ENCODE data around the gene YWHAQ. TPM values are rescaled to one million over a fixed set of nuclear protein-coding genes. Genes with fewer than 3 reads are reported as not detected.

YWHAQ gene
- total and polyA plus RNA-seq, 5 donors from 2014 or later: 160 to 359 (median 279) TPM

DNA sequence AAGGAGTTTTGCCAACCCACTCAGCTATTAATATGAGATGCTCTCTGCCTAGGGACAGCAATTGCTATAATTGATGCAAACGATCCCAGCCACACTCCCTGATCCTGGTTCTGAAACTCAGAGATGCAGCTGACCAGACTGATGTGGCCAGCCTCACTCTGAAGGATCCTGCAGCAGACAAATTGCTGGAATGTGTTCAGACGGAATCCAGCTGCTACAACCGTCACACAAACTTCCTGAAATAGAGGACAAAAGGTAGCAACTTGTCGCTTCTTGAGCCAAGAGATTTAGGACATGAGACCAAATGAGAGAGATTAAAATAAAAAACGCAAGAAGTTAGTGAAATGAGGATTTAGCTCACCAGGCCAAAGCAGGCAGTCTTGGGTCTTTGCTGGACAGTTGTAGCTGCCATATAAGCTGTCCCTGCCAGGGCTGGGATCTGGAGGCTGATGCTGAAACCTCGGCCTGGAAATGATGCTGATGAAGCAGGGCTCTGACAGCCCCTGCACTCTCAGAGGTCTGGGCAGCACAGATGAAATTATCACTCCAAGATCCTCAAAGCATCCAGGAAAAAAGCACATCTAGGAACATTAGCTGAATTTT, 8.3 kb upstream of the YWHAQ start:
- Mint-ChIP-seq H3K4me1 (peaks cover 0 to 10% (median 7%) of the 10 kb centered on the region in 4 donors), H3K27me3 (no peaks in the 10 kb centered on the region), H3K27ac (no peak overlapping the region), H3K9me3 (no peaks in the 10 kb centered on the region), H3K36me3 (no peaks in the 10 kb centered on the region), H3K4me3 (no peak overlapping the region)
- no peak for ATAC-seq (ENCODE audit: low read depth in 2 of 2)
- H3K36me3 ChIP-seq (ENCODE audit: control insufficient read depth, insufficient read depth, low read length): no peaks in the 10 kb centered on the region
- no peaks in the 10 kb centered on the region for H3K27me3 ChIP-seq (ENCODE audit: control insufficient read depth, insufficient read depth, low read length)
- H3K4me1 ChIP-seq (ENCODE audit: control insufficient read depth, insufficient read depth, low read length, poor library complexity, severe bottlenecking): peaks cover 8% of the 10 kb centered on the region
- no peak overlapping the region for H3K27ac ChIP-seq (ENCODE audit: insufficient read depth, low read length, poor library complexity, severe bottlenecking)
- H3K4me3 ChIP-seq (ENCODE audit: low read depth, low read length): no peak overlapping the region
- no peaks in the 10 kb centered on the region for H3K9me3 ChIP-seq (ENCODE audit: control insufficient read depth in 2 of 2, low read length in 2 of 2)
- DNase-seq: no peak

DNA sequence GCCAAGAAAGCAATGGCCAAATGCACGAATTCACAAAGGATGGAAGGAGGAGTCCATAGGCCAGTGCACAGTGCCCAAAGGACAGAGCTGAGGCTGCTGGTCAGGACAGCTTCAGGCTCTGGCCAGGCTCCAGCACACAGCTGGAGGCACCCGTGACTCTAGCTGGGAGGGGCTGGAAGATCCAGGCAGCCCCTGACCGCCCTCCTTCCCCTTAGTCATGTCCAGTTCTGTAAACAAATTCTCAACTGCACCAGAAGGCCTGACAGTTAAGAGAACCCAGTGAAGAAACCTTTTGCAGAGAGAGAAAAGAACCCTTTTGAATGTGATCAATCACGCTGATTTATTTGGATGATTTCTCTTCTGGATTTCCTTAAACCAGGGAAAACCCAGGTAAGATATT, 7.7 kb upstream of the YWHAQ start:
- no peaks in the 10 kb centered on the region for H3K36me3 ChIP-seq (ENCODE audit: control insufficient read depth, insufficient read depth, low read length)
- H3K36me3 Mint-ChIP-seq: no peaks in the 10 kb centered on the region
- ATAC-seq (ENCODE audit: low read depth in 2 of 2): no peak
- H3K27me3 Mint-ChIP-seq: no peaks in the 10 kb centered on the region
- H3K4me3 ChIP-seq (ENCODE audit: low read depth, low read length): no peak overlapping the region
- H3K4me1 ChIP-seq (ENCODE audit: control insufficient read depth, insufficient read depth, low read length, poor library complexity, severe bottlenecking): peaks cover 8% of the 10 kb centered on the region
- H3K4me3 Mint-ChIP-seq: no peak overlapping the region
- H3K4me1 Mint-ChIP-seq: peaks cover 0 to 10% (median 7%) of the 10 kb centered on the region in 4 donors
- no peak for DNase-seq
- H3K27ac Mint-ChIP-seq: no peak overlapping the region
- H3K9me3 Mint-ChIP-seq: no peaks in the 10 kb centered on the region
- H3K27me3 ChIP-seq (ENCODE audit: control insufficient read depth, insufficient read depth, low read length): no peaks in the 10 kb centered on the region
- no peak overlapping the region for H3K27ac ChIP-seq (ENCODE audit: insufficient read depth, low read length, poor library complexity, severe bottlenecking)
- H3K9me3 ChIP-seq (ENCODE audit: control insufficient read depth in 2 of 2, low read length in 2 of 2): no peaks in the 10 kb centered on the region

- DNase-seq (no peak), ATAC-seq (ENCODE audit: low read depth in 2 of 2) (no peak)
- Histone ChIP-seq H3K4me1 (ENCODE audit: control insufficient read depth, insufficient read depth, low read length, poor library complexity, severe bottlenecking) (peaks cover 8% of the 10 kb centered on the region), H3K4me3 (ENCODE audit: low read depth, low read length) (no peak overlapping the region), H3K27me3 (ENCODE audit: control insufficient read depth, insufficient read depth, low read length) (no peaks in the 10 kb centered on the region), H3K36me3 (ENCODE audit: control insufficient read depth, insufficient read depth, low read length) (no peaks in the 10 kb centered on the region), H3K9me3 (ENCODE audit: control insufficient read depth in 2 of 2, low read length in 2 of 2) (no peaks in the 10 kb centered on the region), H3K27ac (ENCODE audit: insufficient read depth, low read length, poor library complexity, severe bottlenecking) (no peak overlapping the region)
- no peaks in the 10 kb centered on the region for H3K27me3 Mint-ChIP-seq
- no peaks in the 10 kb centered on the region for H3K36me3 Mint-ChIP-seq
- no peak overlapping the region for H3K4me3 Mint-ChIP-seq
- no peaks in the 10 kb centered on the region for H3K9me3 Mint-ChIP-seq
- peak overlapping the region in 1 of 3 donors; percentile 21 for H3K27ac Mint-ChIP-seq
- H3K4me1 Mint-ChIP-seq: peaks cover 0 to 10% (median 7%) of the 10 kb centered on the region in 4 donors
These were observed 6.5 kb upstream of the YWHAQ start for GRCh38 chr2:9637330-9637729.

DNA sequence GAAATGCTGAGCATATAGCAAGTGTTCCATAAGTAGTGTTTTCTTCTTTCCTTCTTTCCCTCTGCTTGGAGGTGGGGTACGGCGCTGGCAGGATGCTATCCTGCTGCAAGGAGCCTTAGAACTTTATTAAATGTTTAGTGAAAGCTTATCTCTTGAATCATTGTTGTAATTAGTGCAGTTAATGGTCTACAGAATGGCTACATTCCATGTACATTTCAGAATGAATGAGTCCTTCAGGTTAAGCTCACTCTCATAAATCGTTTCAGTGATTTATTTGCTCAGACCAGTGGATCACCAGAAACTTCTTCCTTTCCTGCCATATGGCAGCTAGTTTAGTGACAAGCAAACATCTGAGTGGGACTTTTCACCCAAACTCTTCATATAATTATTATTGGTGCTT, 3.3 kb upstream of the YWHAQ start:
- H3K27ac ChIP-seq (ENCODE audit: insufficient read depth, low read length, poor library complexity, severe bottlenecking): no peak overlapping the region
- Mint-ChIP-seq H3K27ac (no peak overlapping the region), H3K9me3 (no peaks in the 10 kb centered on the region), H3K4me3 (peak overlapping the region in 1 of 4 donors; percentile 55), H3K36me3 (no peaks in the 10 kb centered on the region), H3K27me3 (no peaks in the 10 kb centered on the region), H3K4me1 (peaks cover 0 to 24% (median 11%) of the 10 kb centered on the region in 4 donors)
- H3K4me1 ChIP-seq (ENCODE audit: control insufficient read depth, insufficient read depth, low read length, poor library complexity, severe bottlenecking): peaks cover 17% of the 10 kb centered on the region
- H3K9me3 ChIP-seq (ENCODE audit: control insufficient read depth in 2 of 2, low read length in 2 of 2): no peaks in the 10 kb centered on the region
- no peaks in the 10 kb centered on the region for H3K27me3 ChIP-seq (ENCODE audit: control insufficient read depth, insufficient read depth, low read length)
- H3K4me3 ChIP-seq (ENCODE audit: low read depth, low read length): no peak overlapping the region
- H3K36me3 ChIP-seq (ENCODE audit: control insufficient read depth, insufficient read depth, low read length): no peaks in the 10 kb centered on the region
- ATAC-seq (ENCODE audit: low read depth in 2 of 2) (no peak), DNase-seq (no peak)

DNA sequence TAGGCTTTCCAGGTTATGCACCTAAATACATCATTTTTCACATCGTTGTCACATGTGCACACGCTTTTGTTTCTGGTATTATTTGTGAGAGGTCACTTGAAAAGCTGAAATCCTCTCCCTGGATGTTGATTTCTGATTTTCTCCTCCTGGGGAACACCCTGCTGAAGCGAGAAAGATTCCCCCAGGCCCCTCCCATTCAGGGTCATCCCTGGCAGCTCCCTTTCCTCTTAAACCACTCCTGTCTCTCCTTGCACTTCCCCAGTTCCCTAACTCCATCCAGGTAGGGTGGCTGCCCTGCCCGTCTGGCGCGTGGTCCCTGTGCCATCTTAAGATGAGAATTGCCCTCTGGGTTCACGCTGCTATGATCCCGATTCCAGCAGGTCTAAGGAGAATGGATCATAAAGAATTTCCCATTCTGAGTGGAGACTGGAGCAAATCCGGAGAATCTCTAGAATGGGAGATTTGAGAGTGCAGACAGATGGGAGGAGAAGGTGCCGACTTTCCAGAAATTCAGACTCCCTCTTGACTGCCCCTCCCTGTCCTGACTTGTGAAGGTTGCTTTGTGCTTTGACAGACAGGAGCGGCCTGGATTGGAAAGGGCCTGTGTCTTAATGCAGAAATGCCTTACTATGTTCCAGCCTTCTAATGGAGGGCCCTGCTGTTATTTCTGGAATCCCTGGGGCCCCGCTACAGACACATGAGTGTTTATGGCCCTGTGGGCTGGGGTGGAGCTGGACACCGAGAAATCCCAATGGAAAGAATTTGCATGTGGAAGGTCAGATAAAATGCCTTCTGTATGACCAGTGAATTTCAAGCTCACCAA, 1.3 kb upstream of the YWHAQ start:
- peak overlapping the region; percentile 91 to 95 (median 95) for H3K27ac Mint-ChIP-seq
- peak overlapping the region; percentile 70 to 98 (median 91) for H3K4me3 Mint-ChIP-seq
- peak overlapping the region; percentile 91 for H3K27ac ChIP-seq (ENCODE audit: insufficient read depth, low read length, poor library complexity, severe bottlenecking)
- no peak overlapping the region for H3K4me3 ChIP-seq (ENCODE audit: low read depth, low read length)
- peaks cover 14% of the 10 kb centered on the region for H3K36me3 Mint-ChIP-seq
- ATAC-seq (ENCODE audit: low read depth in 2 of 2): no peak
- H3K27me3 Mint-ChIP-seq: no peaks in the 10 kb centered on the region
- peaks cover 6% of the 10 kb centered on the region for H3K36me3 ChIP-seq (ENCODE audit: control insufficient read depth, insufficient read depth, low read length)
- no peaks in the 10 kb centered on the region for H3K27me3 ChIP-seq (ENCODE audit: control insufficient read depth, insufficient read depth, low read length)
- peaks cover 36% of the 10 kb centered on the region for H3K4me1 ChIP-seq (ENCODE audit: control insufficient read depth, insufficient read depth, low read length, poor library complexity, severe bottlenecking)
- peaks cover 14 to 44% (median 29%) of the 10 kb centered on the region in 4 donors for H3K4me1 Mint-ChIP-seq
- DNase-seq: no peak
- H3K9me3 Mint-ChIP-seq: no peaks in the 10 kb centered on the region
- no peaks in the 10 kb centered on the region for H3K9me3 ChIP-seq (ENCODE audit: control insufficient read depth in 2 of 2, low read length in 2 of 2)

- H3K36me3 ChIP-seq (ENCODE audit: control insufficient read depth, insufficient read depth, low read length): peaks cover 7% of the 10 kb centered on the region
- Mint-ChIP-seq H3K27me3 (no peaks in the 10 kb centered on the region), H3K9me3 (no peaks in the 10 kb centered on the region), H3K36me3 (peaks cover 15% of the 10 kb centered on the region), H3K27ac (peak overlapping the region; percentile 91 to 95 (median 95)), H3K4me1 (peaks cover 19 to 50% (median 35%) of the 10 kb centered on the region in 4 donors), H3K4me3 (peak overlapping the region; percentile 86 to 98 (median 94))
- ATAC-seq (ENCODE audit: low read depth in 2 of 2) (no peak), DNase-seq (no peak)
- H3K4me1 ChIP-seq (ENCODE audit: control insufficient read depth, insufficient read depth, low read length, poor library complexity, severe bottlenecking): peaks cover 42% of the 10 kb centered on the region
- H3K27ac ChIP-seq (ENCODE audit: insufficient read depth, low read length, poor library complexity, severe bottlenecking): peak overlapping the region; percentile 91
- no peaks in the 10 kb centered on the region for H3K27me3 ChIP-seq (ENCODE audit: control insufficient read depth, insufficient read depth, low read length)
- no peaks in the 10 kb centered on the region for H3K9me3 ChIP-seq (ENCODE audit: control insufficient read depth in 2 of 2, low read length in 2 of 2)
- peak overlapping the region; percentile 78 for H3K4me3 ChIP-seq (ENCODE audit: low read depth, low read length)
These were observed 689 bp upstream of the YWHAQ start for GRCh38 chr2:9631553-9631819.

DNA sequence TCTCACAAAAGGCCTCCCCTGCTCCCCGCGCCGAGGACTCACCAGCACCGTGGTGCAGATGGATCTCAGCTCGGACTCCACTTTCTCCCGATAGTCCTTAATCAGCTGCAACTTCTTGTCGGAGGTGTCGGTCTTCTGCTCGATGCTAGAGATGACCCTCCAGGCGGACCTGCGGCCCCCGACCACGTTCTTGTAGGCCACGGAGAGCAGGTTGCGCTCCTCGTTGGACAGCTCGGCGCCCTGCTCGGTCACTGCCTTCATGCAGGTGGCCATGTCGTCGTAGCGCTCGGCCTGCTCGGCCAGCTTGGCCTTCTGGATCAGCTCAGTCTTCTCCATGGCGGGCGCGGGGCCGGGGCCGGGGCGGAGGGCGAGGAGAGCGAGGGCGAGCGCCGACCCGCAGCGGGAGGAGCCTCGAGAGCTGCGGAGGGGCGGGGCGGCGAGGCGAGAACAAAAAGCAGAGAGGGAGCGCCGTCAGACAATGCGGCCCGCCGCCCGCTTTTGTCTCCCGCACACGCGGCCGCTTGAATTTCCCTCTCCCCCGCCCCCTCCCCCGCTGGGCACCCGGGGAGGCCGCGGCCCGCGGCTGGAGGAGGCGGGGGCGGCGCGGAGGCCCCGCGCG, 571 bp downstream of the YWHAQ start:
- Histone ChIP-seq H3K27ac (ENCODE audit: insufficient read depth, low read length, poor library complexity, severe bottlenecking) (peak overlapping the region; percentile 91), H3K4me1 (ENCODE audit: control insufficient read depth, insufficient read depth, low read length, poor library complexity, severe bottlenecking) (peaks cover 48% of the 10 kb centered on the region)
- peak overlapping the region; percentile 54 to 97 (median 95) for H3K27ac Mint-ChIP-seq

More for the DNA sequence above, 571 bp downstream of the YWHAQ start:
- H3K4me3 ChIP-seq (ENCODE audit: low read depth, low read length): peak overlapping the region; percentile 93
- Mint-ChIP-seq H3K4me1 (peaks cover 29 to 63% (median 47%) of the 10 kb centered on the region in 4 donors), H3K9me3 (no peaks in the 10 kb centered on the region), H3K36me3 (peaks cover 24% of the 10 kb centered on the region), H3K4me3 (peak overlapping the region; percentile 95 to 98 (median 97)), H3K27me3 (no peaks in the 10 kb centered on the region)
- peaks cover 11% of the 10 kb centered on the region for H3K36me3 ChIP-seq (ENCODE audit: control insufficient read depth, insufficient read depth, low read length)
- DNase-seq (peak; percentile 66 to 85 (median 70)), ATAC-seq (ENCODE audit: low read depth in 2 of 2) (peak; percentile 38 to 39)
- H3K27me3 ChIP-seq (ENCODE audit: control insufficient read depth, insufficient read depth, low read length): no peaks in the 10 kb centered on the region
- no peaks in the 10 kb centered on the region for H3K9me3 ChIP-seq (ENCODE audit: control insufficient read depth in 2 of 2, low read length in 2 of 2)

Measured in CD4-positive, CD25-positive, alpha-beta regulatory T cell (primary cell).